Suprapubic skin (tissue), 4 donors: ENCODE measurements around the gene EBNA1BP2. TPM values are rescaled to one million over a fixed set of nuclear protein-coding genes. Genes with fewer than 3 reads are reported as not detected.
"Not testable (repeated sequence)": the region's sequence is repeated elsewhere in the genome, so short reads cannot be mapped to it uniquely, and the experiment has no call there.

Experiments
- DNase-seq, 2 donors: peaks; one replicate each; pipeline ENCODE4 v3.0.0-alpha.2; 2019; ENCODE audit warnings: low spot score in 2 of 2
- H3K27ac ChIP-seq: fragments of 200-600 bp; sonication (generic); one replicate; pipeline ENCODE4 v1.5.1; 2019
- H3K27me3 ChIP-seq: fragments of 200-600 bp; sonication (generic); one replicate; pipeline ENCODE4 v1.5.1; 2019
- H3K36me3 ChIP-seq: fragments of 200-600 bp; sonication (generic); one replicate; pipeline ENCODE4 v1.5.1; 2019
- H3K4me1 ChIP-seq: fragments of 200-600 bp; sonication (generic); one replicate; pipeline ENCODE4 v1.5.1; 2019
- H3K4me3 ChIP-seq: fragments of 200-600 bp; sonication (generic); one replicate; pipeline ENCODE4 v1.5.1; 2019; ENCODE audit warnings: mild to moderate bottlenecking
- H3K9me3 ChIP-seq: fragments of 200-600 bp; sonication (generic); one replicate; pipeline ENCODE4 v1.5.1; 2019
- CTCF ChIP-seq, 2 donors: fragments of 200-600 bp in 1 of 2; fragments of 450-650 bp in 1 of 2; sonication (generic) in 1 of 2; IDR thresholded peaks; one replicate each; pipeline ENCODE4 v1.5.1; 2016 to 2019; ENCODE audit warnings: antibody characterized with exemption in 2 of 2, mild to moderate bottlenecking in 1 of 2, moderate library complexity in 1 of 2
- EP300 ChIP-seq: sonication (generic); formaldehyde crosslinking; IDR thresholded peaks from one replicate; pipeline ENCODE4 v1.6.1; 2017; ENCODE audit warnings: antibody characterized with exemption
- POLR2A ChIP-seq, 2 donors: fragments of 450-650 bp; IDR thresholded peaks; one replicate each; pipeline ENCODE4 v1.6.1; 2017; ENCODE audit warnings: antibody characterized with exemption in 2 of 2, mild to moderate bottlenecking in 2 of 2, moderate library complexity in 2 of 2
- POLR2AphosphoS5 ChIP-seq, 3 donors: sonication (generic); formaldehyde crosslinking; IDR thresholded peaks; one replicate each; pipeline ENCODE4 v1.6.1; 2017; ENCODE audit warnings: antibody characterized with exemption in 3 of 3
- WGBS: methylation state at CpG from one replicate; pipeline ENCODE4 v1.1.5; 2018; 5-methylcytosine and 5-hydroxymethylcytosine counted together
- total RNA-seq, 4 donors: library from RNA; depleted of rRNA; stranded (reverse); fragments of >200 nt; gene quantifications; one replicate each; pipeline ENCODE4 v1.1.0, GENCODE V29; 2016

Gene EBNA1BP2
- total RNA-seq = 10 to 100 TPM; 34.7 to 67.0 (median 56.4) TPM

GRCh38 chr1:43171876-43172526, at the start of gene EBNA1BP2, which contains the start of gene CFAP57:
Gene EBNA1BP2 (minus strand): TSS chr1:43172290. CDS start chr1:43172118, 172 bp downstream.
Gene CFAP57 (plus strand): TSS chr1:43172330. CDS start chr1:43172754, 424 bp downstream.
- Histone ChIP-seq H3K27ac (peak within 1 kb of the TSS; percentile 9), H3K27me3 (peaks cover 7% of the 10 kb centered on the region), H3K9me3 (no peaks in the 10 kb centered on the region), H3K4me3 (peak within 1 kb of the TSS; percentile 96), H3K36me3 (peaks cover 37% of the 10 kb centered on the region), H3K4me1 (peaks cover 20% of the 10 kb centered on the region)
- under 1% methylated on average over 42 of the region's 45 CpGs for WGBS
- peak; percentile 94 to 96 for DNase-seq
- TF ChIP-seq POLR2A (IDR thresholded peaks at IDR 0.05) = no peak
- no peak for TF ChIP-seq CTCF (IDR thresholded peaks at IDR 0.05)
- TF ChIP-seq POLR2AphosphoS5 (IDR thresholded peaks at IDR 0.05) = peak in 2 of 3 donors; percentile 40 to 71

GRCh38 chr1:43221797-43222196, 49.7 kb upstream of the EBNA1BP2 start:
- Histone ChIP-seq H3K27me3 (no peaks in the 10 kb centered on the region), H3K36me3 (no peaks in the 10 kb centered on the region), H3K4me3 (no peak overlapping the region), H3K27ac (no peak overlapping the region), H3K9me3 (no peaks in the 10 kb centered on the region), H3K4me1 (no peaks in the 10 kb centered on the region)
- WGBS = 100% methylated on average over 1 of the region's 1 CpG
- TF ChIP-seq EP300 = no peak
- no peak for DNase-seq

GRCh38 chr1:43220905-43221778, 49.1 kb upstream of the EBNA1BP2 start:
- Histone ChIP-seq H3K27me3 (no peaks in the 10 kb centered on the region), H3K27ac (no peak overlapping the region), H3K4me3 (no peak overlapping the region), H3K9me3 (no peaks in the 10 kb centered on the region), H3K36me3 (no peaks in the 10 kb centered on the region), H3K4me1 (no peaks in the 10 kb centered on the region)
- TF ChIP-seq POLR2AphosphoS5 (IDR thresholded peaks at IDR 0.05) (no peak), POLR2A (IDR thresholded peaks at IDR 0.05) (no peak), EP300 (no peak)
- 69% methylated on average over 7 of the region's 7 CpGs for WGBS
- DNase-seq = no peak

GRCh38 chr1:43217747-43218146, 45.7 kb upstream of the EBNA1BP2 start:
- Histone ChIP-seq H3K4me3 (no peak overlapping the region), H3K27ac (no peak overlapping the region), H3K27me3 (no peaks in the 10 kb centered on the region), H3K36me3 (no peaks in the 10 kb centered on the region), H3K4me1 (no peaks in the 10 kb centered on the region), H3K9me3 (no peaks in the 10 kb centered on the region)
- WGBS = 85% methylated on average over 10 of the region's 10 CpGs
- no peak for DNase-seq
- TF ChIP-seq CTCF (IDR thresholded peaks at IDR 0.05) (no peak), EP300 (no peak), POLR2A (IDR thresholded peaks at IDR 0.05) (no peak), POLR2AphosphoS5 (IDR thresholded peaks at IDR 0.05) (no peak)

- no peaks in the 10 kb centered on the region for H3K27me3 ChIP-seq
- no peak for DNase-seq
- no peaks in the 10 kb centered on the region for H3K9me3 ChIP-seq
- H3K4me3 ChIP-seq = no peak overlapping the region
- TF ChIP-seq POLR2A (IDR thresholded peaks at IDR 0.05) (no peak), POLR2AphosphoS5 (IDR thresholded peaks at IDR 0.05) (no peak), CTCF (IDR thresholded peaks at IDR 0.05) (no peak), EP300 (no peak)
- H3K36me3 ChIP-seq = no peaks in the 10 kb centered on the region
- H3K27ac ChIP-seq = no peak overlapping the region
- no peaks in the 10 kb centered on the region for H3K4me1 ChIP-seq
- 76% methylated on average over 7 of the region's 7 CpGs for WGBS
Measured at GRCh38 chr1:43214501-43215444, 42.7 kb upstream of the EBNA1BP2 start.

GRCh38 chr1:43208277-43208676, 36.2 kb upstream of the EBNA1BP2 start:
- H3K27ac ChIP-seq, H3K9me3 ChIP-seq, H3K27me3 ChIP-seq, H3K4me3 ChIP-seq, DNase-seq, H3K36me3 ChIP-seq: not testable (repeated sequence)
- H3K4me1 ChIP-seq = peaks cover 14% of the 10 kb centered on the region
- WGBS = 98% methylated on average over 8 of the region's 8 CpGs
